ENCODE measurements around the gene RNF135.
"Not testable (repeated sequence)": the region's sequence is repeated elsewhere in the genome, so short reads cannot be mapped to it uniquely, and the experiment has no call there.

Gene RNF135, protein sequence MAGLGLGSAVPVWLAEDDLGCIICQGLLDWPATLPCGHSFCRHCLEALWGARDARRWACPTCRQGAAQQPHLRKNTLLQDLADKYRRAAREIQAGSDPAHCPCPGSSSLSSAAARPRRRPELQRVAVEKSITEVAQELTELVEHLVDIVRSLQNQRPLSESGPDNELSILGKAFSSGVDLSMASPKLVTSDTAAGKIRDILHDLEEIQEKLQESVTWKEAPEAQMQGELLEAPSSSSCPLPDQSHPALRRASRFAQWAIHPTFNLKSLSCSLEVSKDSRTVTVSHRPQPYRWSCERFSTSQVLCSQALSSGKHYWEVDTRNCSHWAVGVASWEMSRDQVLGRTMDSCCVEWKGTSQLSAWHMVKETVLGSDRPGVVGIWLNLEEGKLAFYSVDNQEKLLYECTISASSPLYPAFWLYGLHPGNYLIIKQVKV

DNA sequence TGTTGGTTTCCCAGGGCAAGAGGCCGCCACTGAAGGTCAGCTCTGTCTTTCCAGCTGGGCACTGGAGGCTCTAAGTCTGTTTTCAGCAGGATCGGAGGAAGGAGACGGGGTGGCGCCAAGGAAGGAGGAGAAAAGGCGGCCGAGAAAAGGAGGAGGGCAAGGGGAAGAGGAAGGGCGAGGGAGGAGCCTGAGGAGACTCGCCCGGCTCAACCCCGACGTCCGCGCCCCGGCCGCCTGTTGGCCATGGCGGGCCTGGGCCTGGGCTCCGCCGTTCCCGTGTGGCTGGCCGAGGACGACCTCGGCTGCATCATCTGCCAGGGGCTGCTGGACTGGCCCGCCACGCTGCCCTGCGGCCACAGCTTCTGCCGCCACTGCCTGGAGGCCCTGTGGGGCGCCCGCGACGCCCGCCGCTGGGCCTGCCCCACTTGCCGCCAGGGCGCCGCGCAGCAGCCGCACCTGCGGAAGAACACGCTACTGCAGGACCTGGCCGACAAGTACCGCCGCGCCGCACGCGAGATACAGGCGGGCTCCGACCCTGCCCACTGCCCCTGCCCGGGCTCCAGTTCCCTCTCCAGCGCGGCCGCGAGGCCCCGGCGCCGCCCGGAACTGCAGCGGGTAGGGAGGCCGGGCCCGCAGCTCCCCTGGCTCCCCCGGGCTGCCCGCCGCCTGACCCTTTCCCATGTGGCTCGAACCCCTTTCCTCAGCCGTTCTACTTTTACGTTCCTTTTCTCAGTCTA lies at the start of gene RNF135:
Gene RNF135, plus strand, starts transcription at position 209 of the 737 bp plus-strand sequence. Its CDS starts 35 bp downstream, at position 244.
- DNase-seq (ENCODE audit: low spot score), result peak; percentile 72

DNA sequence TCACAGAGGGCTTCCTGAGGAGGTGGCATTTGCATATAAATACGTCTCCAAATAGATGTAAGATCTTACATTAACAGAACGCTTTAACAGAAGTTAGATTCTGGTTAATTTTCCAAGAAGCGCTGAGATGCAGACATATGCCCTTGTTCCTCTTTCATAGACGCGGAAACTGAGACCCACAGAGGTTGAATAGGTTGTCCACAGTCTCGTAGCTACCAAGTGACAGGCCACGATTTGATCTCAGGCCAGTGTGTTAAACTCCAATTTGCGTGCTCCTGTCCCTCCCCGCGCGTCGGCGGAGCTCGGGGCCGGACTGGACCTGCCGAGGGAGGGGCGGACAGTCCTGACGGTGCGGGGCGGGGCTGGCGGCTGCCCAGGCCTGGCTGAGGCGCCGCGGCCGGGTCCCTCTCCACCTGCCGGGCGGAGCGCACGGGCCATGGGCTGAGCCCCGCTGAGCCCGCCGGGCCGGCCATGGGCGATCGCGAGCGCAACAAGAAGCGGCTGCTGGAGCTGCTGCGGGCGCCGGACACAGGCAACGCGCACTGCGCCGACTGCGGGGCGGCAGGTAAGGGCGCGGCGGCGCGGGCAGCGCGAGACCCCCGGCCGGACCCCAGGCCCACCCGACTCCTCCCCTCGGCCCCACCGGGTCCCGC lies 49.2 kb upstream of the RNF135 start, which contains the start of gene ADAP2:
Gene ADAP2, plus strand, starts transcription at position 402 of the 653 bp plus-strand sequence. Its CDS starts 70 bp downstream, at position 472.
- peak; percentile 54 for DNase-seq (ENCODE audit: low spot score)

DNA sequence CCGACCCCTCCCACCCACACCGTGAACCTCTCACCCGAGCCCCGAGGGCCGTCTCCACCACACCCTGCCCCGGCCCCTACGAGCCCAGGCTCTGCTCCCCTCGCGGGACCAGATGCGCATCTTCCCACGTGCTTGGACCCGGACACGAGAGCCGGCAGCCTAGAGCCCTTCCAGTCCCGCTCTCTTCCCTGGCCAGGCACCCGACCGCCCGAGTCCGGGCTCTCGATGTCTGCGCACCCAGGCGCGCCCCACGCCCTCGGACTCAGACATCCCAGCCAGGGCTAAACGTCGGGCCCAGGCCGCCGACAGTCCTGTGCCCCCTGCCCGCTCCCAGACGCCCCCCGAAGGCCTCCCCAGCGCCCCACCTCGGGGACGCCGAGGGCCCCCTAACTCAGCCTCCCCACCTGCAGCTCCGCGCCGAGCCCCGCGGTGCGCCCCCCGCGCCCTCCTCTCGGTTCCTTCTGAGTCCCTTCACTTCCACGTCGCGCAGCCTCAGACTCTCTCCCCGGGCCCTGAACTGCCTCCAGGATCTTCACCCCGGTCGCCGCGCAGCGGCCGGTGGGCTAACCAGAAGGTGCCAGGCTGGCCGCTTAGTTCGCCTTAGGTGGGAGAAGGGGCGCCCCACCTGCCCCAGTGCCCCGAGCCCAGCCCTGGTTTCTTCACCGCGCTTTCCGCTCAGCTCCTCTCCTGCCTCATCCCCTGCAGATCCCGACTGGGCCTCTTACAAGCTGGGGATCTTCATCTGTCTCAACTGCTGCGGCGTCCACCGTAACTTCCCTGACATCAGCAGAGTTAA lies 48.4 kb upstream of the RNF135 start:
- peak; percentile 38 for DNase-seq (ENCODE audit: low spot score)

DNA sequence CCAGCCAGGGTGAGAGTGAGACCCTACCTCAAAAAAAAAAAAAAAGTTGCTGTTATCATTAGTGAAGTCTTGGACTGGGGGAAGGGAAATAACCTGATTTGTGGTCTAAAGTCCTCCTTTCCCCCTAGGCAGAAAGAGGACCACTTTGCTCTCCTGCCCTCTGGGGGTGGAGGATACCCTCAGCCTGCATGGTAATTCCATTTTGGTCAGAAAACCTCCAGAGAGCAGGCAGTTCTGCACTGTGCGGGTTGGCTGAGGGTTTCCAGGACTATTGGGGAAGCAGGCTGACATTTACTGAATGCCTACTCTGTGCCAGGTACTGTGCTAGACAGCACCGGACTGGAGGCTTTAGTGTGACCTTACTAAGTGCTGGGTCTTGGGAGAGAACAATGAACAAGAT lies 46.5 kb upstream of the RNF135 start:
- DNase-seq (ENCODE audit: low spot score), result no peak

DNA sequence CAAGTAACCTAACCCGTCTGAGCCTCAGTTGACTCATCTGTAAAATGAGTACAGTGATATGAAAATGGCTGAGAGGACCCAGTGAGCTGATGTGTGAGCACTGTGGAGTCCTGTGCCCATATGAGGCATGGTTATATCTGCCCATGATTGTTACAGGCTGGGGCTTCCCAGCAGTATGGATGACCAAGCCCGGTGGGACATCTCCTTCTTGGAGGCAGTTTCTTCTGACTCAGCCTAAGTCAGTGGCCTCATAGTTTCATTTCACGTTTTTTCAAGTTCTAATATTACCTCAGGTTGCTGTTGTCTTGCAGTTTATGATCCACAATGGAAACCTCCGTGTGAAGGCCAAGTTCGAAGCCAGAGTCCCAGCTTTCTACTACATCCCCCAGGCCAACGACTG lies 44.3 kb upstream of the RNF135 start:
- DNase-seq (ENCODE audit: low spot score), result no peak

DNA sequence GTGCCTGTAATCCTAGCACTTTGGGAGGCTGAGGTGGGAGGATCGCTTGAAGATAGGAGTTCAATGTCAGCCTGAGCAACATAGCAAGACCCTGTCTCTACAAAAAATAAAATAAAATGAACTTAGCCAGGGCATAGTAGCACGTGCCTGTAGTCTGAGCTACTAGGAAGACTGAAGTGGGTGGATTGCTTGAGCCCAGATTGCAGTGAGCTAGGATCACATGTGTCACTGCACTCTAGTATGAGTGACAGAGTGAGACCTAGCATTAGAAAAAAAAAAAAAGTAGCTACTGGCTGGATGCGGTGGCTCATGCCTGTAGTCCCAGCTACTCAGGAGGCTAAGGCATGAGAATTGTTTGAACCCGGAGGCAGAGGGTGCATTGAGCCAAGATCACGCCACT lies 43.1 kb upstream of the RNF135 start:
- no peak for DNase-seq (ENCODE audit: low spot score)

DNA sequence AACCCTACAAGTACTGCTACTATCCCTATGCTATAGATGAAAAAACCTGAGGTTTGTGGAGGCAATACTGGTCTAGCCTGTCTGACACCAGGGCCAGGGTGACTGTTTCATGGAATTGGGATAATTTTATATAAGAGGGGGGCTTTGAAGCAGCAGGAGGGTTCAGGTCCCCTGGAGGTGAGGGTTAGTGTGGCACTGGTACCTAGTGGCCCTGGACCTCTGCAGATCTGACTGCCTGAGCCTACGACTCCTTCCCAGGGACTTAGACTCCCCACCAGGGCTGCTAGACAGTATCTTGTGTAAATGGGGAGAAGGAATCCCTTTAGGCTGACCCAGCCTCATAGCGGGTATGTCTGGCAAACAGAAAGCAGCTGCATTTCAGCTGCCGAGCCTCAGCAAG lies 42.3 kb upstream of the RNF135 start:
- DNase-seq (ENCODE audit: low spot score), result no peak

DNA sequence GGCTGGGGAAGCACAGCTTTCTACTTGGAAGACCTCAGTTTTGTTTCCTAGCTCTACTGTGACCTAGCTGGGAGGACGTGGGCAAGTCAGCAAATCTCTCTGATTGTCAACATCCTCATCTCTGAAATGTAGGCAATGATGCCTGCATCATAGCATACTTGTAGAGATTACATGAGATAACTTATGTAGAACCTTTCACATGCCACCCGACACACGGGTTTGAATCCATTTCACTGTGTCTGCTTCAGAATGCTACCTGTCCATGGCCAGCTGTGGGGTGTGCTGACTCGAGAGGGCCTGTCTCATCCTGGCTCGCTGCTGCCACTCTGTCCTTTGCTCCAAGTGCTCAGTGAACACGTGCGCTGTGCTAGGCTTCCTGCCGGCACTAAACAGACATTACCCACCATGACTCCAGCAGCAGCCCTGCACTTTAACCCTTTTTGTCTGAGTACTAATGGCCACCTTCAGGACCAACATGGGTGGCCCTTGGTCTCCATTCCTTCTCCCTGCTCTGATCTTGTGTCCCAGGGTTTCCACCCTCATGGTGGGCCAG lies 41.7 kb upstream of the RNF135 start:
- no peak for DNase-seq (ENCODE audit: low spot score)

DNA sequence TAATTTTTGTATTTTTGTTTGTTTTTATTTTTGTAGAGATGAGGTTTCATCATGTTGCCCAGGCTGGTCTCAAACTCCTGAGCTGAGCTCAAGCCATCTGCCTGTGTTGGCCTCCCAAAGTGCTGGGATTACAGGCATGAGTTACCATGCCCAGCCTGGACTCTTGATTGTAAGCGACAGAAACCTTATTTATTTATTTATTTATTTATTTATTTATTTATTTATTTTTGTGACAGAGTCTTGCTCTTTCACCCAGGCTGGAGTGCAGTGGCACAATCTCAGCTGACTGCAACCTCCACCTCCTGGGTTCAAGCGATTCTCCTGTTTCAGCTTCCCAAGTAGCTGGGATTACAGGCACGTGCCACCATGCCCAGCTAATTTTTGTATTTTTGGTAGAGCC lies 41.0 kb upstream of the RNF135 start:
- not testable (repeated sequence) for DNase-seq (ENCODE audit: low spot score)

DNA sequence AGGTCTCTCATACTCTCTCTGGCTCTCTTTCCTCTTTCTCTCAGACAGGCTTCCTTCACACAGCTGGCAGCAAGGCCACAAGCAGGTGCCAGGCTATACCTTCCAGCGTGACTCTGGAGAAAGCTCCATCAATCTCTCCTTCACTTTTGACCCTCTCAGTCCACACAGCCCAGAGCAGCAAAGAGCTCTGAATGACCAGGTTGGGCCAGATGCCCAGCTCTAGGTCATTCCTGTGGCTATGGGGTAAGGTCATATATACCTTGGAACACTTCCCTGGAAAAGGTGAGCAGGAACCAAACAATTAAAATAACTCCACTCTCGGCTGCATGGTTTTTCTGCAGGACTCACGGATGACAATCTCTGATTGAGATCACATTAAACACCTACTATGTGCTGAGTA lies 40.3 kb upstream of the RNF135 start:
- no peak for DNase-seq (ENCODE audit: low spot score)

DNA sequence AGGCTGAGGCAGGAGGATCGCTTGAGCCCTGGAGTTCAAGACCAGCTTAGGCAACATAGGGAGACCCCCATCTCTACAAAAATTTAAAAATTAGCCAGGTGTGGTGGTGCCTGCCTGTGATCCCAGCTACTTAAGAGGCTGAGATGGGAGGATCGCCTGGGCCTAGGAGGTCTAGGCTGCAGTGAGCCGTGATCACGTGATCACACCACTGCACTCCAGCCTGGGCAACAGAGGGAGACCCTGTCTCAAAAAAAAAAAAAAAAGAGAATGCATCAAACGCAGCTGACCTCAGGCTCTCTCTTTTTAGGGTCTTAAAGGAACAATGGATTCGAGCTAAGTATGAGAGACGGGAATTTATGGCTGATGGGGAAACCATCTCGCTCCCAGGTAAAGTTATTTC lies 39.3 kb upstream of the RNF135 start:
- not testable (repeated sequence) for DNase-seq (ENCODE audit: low spot score)

DNA sequence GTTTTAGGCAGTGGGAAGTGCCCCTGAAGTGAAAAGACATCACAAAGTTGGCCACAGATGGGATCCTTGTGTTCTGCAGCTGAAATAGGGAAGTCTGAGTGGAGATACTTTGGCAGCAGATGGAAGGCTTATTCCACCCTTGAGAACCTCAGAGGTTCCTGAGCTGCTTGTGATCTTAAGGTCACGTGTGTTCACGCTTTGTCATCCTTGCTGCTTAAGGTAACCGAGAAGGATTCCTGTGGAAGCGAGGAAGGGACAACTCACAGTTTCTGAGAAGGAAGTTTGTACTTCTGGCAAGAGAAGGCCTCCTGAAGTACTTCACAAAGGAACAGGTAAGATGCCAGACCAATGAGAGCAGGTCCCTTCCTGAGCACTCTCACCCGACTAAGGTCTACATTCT lies 36.9 kb upstream of the RNF135 start:
- no peak for DNase-seq (ENCODE audit: low spot score)

DNA sequence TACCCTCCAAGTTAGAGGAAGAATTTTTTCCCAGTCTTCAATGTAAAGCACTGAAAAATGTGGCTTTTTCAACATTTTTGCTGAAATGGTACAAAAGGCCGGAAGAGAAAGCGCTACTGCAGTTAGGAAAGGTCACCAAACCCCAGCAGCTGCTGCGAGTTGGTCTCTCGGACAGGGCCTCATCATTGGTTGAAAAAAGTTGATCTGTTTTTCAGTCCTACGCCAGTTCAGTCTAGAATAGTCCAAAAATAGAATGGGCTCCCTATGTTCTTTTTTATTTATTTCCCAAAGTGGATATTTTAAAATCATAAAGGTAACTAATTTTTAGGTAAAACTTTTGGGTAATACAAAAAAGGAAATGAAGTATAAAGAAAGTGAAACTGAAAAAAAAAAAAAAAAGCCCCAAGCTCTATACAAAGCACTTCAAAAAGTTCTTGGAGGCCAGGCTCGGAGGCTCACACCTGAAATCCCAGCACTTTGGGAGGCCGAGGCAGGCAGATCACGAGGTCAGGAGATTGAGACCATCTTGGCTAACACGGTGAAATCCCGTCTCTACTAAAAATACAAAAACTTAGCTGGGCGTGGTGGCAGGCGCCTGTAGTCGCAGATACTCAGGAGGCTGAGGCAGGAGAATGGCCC lies 31.7 kb upstream of the RNF135 start:
- no peak for DNase-seq (ENCODE audit: low spot score)

DNA sequence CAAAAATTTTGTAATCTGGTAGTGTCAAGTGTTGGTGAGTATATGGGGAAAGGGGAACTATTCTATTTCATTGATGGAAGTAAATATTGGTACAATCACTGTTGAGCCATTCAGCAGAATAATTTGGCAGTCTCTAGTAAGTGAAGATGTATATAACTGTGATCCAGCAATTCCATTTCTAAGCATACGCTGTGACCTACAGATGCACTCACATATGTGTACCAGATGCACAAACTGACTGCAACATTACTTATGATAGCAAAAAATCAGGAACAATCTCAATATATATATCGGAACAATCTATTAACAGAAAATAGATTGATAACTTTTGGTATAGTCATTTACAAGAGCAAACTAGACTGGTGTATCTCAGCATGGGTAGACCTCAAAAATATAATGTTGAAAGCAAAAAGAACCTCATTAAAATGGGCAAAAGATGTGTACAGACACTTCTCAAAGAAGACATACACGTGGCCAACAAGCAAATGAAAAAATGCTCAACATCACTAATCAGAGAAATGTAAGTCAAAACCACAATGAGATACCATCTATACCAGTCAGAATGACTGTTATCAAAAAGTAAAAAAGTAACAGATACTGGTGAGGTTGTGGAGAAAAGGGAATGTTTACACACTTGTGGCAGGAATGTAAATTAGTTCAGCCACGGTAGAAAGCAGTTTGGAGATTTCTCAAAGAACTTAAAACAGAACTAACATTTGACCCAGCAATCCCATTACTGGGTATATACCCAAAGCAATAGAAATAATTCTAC lies 28.3 kb upstream of the RNF135 start:
- no peak for DNase-seq (ENCODE audit: low spot score)

DNA sequence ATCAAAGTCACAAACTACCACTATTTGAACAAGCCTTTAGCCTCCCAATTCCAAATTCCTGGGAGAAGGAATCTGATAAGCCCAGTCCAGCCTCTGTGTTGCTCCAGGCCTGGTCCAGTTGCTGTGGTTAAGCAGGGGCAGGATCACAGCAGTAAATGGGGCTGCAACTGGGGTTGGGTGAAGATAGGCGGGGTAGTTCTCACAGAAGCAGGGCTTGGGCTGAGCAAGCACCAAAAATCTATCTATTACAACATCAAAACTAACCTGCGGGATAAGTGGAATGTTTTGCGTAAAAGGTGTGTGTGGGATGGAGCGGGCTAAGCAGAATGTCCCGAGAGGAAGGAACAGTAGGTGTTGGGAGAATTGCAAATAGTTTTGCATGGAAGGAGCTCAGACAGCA lies 23.0 kb upstream of the RNF135 start:
- no peak for DNase-seq (ENCODE audit: low spot score)

DNA sequence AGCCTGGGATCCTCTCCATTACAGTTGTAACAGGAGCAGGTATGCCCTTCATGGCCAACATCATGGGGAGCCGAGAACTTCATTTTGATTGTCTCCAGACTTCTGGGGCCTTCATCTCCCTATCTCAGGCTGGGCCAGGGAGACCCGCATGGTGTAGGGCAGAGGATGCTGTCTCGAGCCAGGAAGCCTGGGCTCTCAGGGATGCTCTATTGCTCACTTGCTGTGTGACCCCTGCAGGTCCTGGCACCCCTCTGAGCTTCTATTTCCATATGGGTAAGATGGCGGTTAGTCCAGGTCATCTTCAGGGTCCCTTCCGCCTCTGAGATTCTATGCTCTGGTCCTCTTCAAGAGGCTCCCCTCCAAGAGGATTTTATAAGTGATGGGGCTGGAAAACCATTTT lies 20.6 kb upstream of the RNF135 start:
- DNase-seq (ENCODE audit: low spot score), result no peak

DNA sequence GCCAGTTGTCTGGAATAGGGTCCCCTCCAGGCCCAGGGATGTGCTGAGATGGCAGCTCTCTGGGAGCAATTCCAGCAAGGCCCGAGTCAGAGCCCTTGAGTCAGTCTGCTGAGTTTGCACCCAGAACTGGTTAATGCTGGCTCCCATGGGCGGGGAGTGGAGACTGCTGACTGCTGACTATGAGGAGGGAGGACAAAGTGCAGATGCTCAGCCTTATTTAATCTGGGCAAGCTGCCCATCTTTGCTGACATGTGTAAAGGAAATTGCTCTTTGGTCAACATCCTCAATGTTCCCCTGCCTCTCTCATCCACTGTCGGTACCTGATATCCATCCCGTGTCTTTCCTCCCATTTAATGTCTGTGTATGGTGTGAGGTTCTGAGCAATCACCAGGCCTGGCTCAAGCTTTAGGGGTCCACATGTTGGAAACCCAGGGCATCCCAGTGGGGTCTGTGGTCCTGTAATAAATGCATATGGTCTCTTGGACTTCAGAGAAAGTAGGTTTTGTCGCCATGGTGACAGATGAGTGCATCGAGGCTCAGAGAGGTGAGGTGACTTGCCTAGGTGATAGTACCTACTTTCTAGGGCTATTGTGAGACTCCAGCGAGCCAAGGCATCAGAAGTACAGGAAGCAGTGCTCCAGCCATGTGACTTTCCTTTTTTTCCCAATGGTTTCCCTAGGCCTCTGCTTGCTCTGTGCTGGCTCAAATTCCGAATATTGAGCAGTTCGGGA lies 20.0 kb upstream of the RNF135 start:
- DNase-seq (ENCODE audit: low spot score), result no peak

DNA sequence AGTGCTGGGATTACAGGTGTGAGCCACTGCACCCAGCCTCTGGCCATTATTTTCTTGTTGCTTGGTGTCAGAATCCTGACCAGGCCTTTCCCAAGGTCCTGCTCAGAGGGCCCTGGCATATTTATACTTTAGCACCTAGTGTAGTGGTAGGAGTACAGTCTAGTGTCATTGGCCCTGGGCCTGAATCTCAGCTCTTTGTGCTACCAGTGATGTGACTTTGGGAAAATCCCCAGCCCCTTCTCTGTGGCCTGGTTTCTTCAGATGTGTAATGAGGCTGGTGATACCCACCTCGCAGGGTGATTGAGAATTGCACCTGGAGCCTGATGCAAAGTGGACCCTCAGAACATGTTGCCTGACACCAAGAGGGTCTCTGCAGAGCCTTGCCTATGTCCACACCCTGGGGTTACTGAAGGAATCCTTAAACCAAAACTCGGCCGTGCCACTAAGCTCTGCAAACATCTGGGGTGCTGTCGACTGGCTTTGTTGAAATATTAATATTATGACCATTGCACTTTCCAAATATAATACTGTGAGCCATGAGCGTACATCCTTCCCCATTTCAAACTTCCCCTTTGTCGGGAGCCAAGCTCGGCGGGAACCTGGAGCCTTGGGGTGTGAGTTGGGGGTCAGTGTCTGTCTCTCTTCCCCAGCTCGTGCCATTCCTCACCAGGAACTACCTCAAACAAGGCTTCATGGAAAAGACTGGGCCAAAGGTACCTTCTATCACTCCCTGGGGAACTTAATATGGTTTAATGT lies 18.0 kb upstream of the RNF135 start:
- DNase-seq (ENCODE audit: low spot score), result peak; percentile 58
